COR-L47 (cell line): Measurements from ENCODE around the gene PLCE1.

Source experiments
- DNase-seq: peaks from one replicate; lab custom pipeline; 2025; lab: John Stamatoyannopoulos, UW

The PLCE1 gene

DNA sequence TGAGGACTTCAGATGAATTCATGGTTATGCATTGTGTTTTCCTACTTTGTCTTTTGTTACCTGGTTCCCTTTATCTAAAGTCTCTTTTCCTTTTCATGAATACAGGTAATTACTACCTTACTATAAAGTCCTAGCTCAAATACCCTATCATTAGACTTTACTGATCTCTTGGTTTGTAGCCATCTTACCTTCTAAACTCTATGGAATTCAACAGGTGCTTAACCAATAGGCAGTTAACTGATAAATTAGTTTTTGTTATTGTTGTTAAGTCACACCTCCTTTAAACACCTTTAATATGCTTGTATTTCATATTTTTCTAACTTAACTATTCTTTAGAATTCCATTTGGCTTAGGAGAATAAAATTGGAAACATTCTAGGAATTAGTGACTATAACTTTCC lies 30.7 kb downstream of the PLCE1 start:
- no peak for DNase-seq

DNA sequence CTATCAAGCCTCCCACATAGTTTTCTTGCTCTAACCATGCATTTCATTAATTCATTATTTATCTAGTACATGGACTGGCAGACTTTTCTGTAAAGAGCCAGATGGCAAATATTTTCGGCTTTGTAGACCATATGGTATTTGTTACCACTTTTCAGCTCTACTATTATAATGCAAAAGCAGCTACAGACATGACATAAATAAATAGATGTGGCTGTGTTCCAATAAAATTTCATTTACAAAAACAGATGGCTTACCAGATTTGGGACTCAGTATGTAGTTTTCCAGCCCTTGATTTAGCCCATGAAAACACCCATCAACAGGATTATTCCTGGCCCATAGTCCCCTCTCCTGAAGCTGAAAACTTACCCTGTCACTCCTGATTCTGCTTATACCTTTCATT lies 32.1 kb downstream of the PLCE1 start:
- DNase-seq = no peak

- DNase-seq = no peak
Measured at GRCh38 chr10:94027197-94027596, 33.5 kb downstream of the PLCE1 start.

GRCh38 chr10:94029955-94030354 lies 36.2 kb downstream of the PLCE1 start:
- no peak for DNase-seq

DNA sequence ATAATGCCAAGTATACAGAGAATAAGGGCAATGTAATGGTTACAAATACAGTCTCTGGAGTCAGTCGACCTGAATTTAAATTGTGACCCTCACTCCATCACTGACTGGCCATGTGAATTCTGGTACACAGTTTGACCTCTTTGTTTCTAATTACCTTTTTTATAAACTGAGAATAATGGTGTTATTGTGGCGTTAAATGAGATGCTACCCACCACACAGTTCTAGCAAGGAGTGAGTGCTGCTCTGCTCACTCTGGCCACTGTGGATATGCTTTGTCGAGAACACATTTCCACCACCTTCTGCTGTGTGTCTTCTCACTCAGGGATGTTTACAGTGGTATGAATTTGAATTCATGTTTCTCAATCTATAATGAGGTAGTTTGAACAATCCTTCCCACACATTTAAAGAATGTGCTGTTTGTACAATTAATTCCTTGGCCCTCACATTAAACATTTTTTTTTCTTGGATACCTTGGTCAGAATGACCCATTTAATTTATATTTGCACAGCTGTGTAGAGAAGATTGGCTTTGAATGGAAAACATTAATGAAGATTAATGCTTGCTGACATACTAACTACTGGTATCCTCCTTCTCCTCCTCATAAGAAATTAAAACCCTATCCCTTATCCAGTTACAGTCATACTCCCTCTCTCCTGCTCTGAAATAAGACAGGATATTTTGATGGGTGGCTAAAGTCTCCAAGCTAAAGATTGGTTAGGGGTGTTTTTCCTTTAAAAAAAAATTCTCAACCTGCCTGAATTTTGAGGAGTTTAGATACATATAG lies 42.4 kb downstream of the PLCE1 start:
- no peak for DNase-seq

DNA sequence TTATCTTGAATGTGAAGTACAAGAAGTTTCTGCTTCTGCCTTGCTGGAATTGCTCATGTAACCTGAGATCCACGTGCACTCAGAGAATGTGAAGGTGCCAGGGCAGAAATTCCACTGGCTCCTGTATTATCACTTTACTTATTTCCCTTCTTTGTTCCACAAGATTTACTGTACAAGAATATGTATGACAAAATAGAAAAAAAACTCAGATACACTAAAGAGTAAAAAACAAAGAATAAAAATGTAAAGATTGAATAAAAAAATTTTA lies 43.0 kb downstream of the PLCE1 start:
- no peak for DNase-seq

DNA sequence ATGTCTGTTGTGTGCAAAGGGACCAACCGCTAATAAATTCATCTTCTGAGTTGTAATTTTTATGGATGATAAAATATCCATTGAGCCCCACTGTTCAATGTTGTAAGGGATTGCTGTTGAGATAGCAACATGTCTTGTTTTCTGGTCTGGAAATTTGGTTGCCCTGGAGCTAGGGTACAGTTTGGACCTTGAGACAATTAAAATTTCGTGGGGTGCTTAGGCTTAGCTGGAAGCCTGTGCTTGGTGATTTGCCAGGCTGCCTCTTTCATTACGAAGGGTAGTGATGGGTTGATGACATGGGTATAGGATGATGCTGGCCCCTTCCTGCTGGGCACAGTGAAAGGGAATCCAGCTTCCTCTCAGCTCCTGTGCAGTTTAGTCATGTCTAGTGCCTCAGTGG lies 43.6 kb downstream of the PLCE1 start:
- no peak for DNase-seq

DNA sequence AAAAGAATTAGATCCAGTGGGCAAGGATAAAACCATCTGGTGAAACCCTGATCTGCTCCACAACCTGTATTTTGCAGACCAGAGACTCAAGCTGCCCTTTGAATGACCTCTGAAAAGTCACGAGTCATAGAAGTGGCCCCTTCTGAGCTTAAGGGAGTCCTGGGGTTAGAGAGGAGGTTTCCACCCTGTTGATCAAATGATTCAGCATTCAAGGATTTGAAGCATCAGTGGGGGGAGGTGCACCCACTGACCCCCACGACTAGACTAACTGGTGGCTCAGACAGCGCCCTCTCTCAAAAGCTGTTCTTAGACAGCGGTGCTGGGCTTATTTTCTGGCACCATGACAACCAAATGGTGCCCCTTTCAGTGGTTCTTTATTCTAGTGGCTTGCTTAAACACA lies 44.3 kb downstream of the PLCE1 start:
- DNase-seq = no peak

- DNase-seq = no peak
Measured at GRCh38 chr10:94041206-94041605, 47.5 kb downstream of the PLCE1 start.

- DNase-seq = no peak
Measured at GRCh38 chr10:94042001-94042833, 48.5 kb downstream of the PLCE1 start.

DNA sequence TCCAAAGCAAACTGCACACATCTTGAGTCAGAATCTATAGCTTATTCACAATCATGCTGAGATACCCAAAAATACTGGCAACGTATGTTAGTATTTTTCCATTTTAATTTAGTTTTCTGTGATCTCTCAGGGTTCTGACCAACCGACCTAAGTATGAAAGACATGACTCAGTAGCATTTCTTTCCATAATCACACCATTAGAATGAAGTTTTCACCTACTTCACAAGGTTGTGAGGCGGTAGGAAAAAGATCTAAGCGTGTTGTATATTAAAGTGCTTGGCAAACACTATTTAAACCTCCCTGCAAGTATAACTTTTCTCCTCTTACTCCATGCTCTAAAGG lies 49.1 kb downstream of the PLCE1 start:
- DNase-seq = no peak
